GM18873 (cell line): ENCODE data around the gene RITA1.
"Not testable (repeated sequence)": the region's sequence is repeated elsewhere in the genome, so short reads cannot be mapped to it uniquely, and the experiment has no call there.

ENCODE experiments used
- ATAC-seq: cut with Tn5 transposase; IDR thresholded peaks from one replicate; pipeline ENCODE4 v1.9.1; 2021; ENCODE audit warnings: mild to moderate bottlenecking, moderate library complexity, moderate number of reproducible peaks; ENCODE audit not compliant: unreplicated experiment, low FRiP score

RITA1 gene

DNA sequence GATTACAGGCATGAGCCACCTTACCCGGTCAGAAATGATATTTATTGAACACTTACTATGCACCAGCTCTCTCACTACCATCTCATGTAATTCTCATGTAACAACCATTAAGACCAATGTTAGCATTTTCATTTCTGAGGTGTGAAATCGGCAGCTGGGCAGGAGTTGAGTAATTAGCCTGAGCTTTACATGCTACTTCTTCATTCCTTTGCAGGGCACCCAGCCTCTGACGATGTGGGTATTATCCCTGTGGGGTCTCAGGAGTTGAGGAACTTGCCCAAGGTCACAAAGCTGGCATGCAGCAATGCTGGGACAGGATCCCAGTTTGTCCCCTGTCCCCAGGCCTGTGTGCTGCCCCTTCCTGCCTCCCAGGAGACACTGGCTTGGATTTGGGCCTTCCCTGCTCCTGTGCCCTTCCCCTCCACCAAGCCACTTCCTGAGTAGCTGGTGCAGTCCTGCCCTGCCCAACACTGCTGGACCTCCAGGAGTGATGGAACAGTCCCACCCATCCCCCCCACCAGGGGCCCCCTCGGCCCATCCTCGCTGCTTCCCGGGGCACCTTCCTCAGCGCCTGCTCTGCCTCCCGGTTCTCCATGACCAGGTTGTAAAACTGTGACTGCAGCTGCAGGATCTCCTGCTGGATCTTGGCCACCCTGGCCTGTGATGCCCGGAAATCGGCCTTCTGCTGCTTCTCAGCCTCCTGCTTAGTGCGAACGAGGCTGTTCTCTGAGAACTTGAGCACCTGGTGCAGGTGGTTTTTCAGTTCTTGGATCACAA, 14.7 kb downstream of the RITA1 start:
- ATAC-seq: no peak

DNA sequence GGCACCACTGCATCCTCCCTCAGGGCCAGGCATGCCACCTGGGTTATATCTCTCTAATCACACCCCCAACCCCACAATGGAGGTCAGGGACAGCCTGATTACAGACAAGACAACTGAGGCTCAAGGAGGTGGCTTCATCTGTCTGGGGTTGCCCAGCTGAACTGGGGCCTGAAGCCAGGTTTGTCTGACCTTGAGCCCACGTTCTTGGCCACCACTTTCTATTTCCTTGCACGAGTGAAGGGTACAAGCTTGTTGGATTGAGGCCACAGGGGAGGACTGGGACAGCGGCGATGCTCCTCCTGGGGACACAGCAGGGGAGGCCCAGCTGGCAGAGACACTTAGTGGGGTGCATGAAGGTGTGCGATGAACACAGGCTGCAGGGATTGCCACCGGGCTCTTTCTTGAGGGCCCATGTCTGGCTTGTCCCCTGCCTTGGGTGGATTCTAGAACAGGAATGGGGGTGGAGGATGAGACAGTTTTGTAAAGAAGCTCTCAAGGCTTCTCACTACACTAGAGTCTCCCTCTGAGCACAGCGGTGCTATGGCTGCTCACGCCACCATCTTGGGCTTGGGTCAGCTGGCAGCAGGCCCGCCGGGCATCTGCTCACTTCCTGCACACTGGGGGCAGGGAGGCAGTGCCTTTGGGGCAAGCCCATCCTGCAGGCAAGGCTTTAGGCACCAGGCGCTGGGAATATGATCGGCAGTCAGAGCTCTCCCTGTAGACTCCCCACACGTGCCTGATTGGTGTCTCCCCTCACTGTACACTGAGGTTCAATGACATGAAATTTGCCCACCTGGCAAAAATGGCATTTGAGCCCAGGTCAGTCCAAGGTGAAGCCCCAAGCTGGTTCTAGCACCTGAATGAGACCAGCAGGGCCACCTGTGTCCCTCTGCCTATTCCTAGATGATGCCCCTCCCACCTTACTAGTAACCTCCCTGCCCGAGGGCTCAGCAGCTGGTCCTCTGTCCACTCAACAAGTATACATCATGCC, 16.0 kb downstream of the RITA1 start:
- no peak for ATAC-seq

DNA sequence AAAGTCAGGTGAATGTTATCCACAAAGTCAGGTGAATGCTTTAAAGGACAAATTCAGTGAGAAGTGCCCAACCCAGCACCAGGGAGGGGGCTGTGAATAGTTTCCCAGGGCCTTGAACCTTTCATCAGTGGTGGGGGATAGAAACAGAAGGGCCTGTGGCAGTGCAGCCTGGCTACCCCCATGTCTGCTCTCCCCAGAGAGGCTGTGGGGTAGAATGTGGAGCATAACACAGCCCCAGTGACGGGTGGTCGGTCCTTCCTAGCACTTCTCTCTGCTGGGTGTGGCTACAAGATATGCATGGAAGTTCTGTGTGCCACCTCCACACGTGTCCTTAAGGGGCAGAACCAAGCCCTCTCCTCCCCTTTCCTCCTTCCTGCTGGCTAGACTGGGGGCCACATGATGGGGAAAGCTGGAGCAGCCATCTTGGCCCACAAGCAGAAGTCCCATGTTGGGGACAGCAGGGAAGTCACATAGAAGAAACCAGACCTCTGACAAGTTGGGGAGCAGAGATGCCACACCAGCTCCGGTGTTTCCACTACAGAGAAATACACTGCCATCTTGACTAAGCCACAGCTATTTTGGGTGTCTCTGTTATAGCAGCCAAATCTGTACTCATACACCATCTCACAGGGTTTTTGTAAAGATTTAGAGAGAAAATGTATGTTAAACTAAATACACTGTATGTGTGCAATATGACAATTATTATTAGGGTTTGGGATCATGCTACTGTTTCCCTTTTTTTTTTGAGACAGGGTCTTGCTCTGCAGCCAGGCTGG, 17.0 kb downstream of the RITA1 start:
- ATAC-seq: no peak

DNA sequence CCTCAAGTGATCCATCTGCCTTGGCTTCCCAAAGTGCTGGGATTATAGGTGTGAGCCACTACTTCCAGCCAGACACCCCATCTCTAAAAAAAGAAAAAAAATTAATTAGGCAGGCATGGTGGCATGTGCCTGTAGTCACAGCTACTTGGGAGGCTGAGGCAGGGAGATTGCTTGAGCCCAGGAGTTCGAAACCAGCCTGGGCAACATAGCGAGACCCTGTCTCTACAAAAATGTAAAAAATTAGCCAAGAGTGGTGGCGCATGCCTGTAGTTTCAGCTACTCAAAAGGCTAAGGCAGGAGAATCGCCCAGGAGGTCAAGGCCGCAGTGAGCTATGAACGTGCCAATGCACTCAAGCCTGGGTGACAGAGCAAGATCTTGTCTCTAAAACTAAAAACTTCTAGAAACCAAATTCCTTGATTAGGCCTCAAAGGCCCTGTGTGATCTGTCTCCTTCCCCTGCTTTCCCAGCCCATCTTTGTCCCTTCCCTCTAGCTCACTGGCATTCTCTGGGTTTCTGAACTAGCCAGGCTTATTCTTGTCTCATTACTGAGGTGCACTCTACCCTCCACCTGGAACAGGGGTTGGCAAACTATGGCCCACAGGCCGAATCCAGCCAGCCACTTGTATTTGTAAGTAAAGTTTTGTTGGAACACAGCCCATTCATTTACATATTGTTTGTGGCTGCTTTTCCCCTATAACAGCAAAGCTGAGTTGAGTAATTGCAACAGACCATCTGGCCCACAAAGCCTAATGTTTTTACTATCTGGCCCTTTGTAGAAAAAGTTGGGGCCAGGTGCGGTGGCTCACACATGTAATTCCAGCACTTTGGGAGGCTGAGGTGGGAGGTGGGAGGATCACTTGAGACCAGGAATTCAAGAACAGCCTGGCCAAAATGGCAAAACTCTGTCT, 18.6 kb downstream of the RITA1 start:
- no peak for ATAC-seq

DNA sequence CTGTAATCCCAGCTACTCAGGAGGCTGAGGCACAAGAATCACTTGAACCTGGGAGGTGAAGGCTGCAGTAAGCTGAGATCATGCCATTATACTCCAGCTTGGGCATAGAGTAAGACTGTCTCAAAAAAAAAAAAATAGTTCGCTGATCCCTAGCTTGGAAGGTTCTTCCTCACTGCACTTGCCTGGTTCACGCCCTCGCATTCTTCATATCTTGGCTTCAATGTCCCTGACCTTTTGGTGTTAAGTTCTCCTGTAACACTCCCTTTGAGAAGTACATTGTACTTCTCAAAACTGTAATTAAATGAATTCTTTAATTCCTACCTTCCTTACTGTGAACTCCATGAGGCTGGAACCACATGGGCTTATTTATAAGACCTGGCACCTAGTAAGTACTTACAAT, 19.3 kb downstream of the RITA1 start:
- no peak for ATAC-seq

DNA sequence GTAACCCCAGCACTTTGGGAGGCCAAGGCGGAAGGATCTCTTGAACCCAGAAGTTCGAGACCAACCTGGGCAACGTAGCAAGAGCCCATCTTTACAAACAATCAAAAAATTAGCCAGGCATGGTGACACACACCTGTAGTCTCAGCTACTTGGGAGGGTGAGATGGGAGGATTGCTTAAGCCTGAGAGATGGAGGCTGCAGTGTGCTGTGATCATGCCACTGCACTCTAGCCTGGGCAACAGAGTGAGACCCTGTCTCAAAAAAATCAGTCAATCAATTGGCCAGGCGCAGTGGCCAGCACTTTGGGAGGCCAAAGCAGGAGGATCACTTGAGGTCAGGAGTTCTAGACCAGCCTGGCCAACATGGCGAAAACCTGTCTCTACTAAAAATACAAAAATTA, 21.3 kb downstream of the RITA1 start:
- not testable (repeated sequence) for ATAC-seq

DNA sequence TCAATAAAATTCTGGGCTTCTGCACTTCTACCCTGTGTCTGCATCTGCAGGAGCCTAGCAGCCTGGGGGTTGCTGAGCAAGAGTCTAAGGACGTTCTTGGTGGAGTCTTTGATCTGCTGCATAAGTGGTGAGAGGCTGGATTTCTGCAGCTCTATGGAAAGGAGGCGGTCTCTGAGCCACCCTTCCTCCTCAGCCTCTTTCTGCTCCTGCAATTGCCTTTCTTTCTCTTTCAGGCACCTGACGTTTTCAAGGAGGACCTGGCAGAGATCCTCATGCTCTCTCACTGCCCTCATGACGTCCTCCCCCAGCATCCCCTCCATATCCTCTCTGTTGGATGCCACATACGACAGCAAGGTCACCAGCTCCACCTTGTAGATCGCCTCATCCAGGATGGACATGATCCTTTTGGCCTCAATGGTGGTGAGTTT, 22.1 kb downstream of the RITA1 start:
- no peak for ATAC-seq

DNA sequence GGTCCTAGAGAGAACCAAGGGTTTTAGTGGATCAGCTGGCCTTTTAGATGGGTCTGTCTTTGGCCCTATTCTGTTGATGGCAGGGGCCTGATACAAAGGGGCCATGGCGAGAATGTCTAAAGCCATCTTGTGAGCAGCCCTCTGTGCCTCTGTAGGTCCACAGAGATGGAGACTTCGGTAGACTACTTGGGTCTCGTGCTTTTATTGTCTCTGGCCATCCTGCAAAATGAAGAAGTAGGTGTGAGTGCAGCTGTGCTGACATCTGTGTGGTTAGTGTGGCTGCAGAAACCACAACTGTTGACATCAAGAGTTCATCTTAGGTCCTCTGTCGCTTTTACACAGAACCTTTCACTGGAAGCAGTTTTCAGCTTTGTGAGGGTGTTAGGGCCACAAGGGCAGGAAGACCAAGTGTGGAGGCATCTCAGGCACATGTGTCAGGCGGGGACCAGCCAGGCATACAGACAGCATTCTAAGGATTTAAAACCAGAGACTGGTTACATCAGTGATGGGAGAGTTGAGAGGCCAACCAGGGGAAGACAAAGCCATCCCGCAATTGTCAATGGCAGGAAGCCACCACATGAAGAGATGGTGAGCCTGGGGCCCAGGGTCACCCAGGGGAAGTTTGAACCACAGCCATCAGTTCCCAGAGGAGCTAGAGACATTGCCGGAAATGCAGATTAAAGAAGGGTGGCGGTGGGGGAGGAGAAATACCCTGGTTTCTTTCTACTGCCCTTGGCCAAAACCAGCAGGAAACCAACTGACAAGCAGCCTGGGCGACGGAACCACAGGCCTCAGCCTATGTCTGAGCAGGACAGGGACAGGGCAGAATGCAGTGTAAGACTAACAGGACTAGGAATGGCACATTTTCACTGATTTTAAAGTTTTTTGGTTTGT, 22.8 kb downstream of the RITA1 start:
- ATAC-seq: peak; percentile 76

DNA sequence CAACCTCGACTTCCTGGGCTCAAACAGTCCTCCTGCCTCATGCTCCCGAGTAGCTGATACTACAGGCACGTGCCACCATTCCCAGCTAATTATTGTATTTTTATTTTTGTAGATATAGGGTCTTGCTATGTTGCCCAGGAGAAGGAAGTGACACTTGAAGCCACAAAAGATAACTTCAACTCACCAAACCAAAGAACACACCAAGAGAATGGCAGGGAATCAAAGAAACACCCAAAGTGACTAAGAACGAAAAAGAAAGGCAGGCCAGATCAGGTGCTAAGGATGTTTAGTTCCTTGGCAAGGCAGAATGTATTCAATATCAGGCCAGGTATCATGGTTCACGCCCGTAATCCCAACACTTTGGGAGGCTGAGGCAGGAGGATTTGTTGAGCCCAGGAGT, 25.6 kb downstream of the RITA1 start:
- ATAC-seq: no peak

DNA sequence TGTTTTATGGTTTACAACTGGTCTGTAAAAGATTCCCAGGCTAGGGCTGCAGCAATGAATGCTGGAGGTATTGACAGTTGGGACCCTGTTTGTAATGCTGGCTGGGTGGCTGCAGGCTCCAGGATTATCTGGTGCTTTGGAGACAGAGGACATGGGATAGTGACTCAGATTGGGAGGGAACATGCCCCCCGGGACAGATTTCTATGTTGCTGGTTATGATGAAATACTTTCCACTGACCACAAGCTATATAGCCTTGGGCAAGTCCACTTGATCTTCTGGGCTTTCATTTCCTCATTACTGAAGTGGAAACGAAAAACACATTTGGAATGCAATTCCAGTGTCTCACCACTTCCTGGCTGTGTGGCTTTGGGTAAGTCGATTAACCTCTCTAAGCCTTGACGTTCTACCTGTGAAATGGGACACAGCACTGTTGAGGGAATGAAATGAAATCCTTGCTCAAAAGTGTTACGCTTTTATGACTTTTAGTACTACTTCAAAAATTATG, 29.4 kb downstream of the RITA1 start:
- no peak for ATAC-seq

DNA sequence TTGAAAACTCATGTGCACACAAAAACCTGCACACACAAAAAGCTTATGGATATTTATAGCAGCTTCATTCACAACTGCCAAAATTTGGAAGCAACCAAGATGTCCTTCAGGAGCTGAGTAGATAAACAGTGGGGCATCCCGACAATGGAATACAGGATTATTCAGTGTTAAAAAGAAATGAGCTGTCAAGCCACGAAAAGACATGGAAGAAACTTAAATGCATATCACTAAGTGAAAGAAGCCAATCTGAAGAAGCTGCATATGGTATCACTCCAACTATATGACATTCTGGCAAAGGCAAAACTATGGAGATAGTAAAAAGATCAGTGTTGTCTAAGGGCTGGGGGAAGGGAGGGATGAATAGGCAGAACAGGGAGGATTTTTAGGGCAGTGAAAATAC, 30.5 kb downstream of the RITA1 start:
- ATAC-seq: no peak

DNA sequence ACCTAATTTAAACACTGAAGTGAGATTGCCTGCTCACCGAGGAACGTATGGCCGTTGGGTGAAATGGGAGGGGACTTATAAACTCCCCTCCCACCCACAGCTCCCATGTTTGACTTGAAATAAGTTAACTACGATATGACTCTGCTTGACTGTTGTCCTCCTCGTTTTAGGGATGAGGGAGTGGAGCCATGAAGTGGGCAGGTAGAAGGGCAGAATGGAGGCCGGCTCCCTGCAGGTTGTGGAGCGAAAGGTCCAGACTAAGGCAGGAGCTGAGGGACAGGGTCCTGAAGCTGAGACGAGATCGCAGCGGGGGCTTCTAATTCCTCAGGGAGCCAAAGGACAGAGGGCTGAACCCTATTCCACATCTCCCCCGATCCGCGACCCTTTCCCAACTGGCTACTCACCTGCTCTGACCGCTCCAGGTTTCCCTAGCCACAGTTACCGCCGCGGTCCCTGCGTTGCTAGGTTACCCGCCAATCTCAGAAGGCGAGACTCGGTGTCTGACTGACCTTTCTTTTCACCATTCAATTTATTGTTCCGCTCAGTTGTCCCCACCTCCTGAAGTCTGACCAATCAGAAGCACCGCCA, 35.2 kb downstream of the RITA1 start:
- peak; percentile 0 for ATAC-seq

DNA sequence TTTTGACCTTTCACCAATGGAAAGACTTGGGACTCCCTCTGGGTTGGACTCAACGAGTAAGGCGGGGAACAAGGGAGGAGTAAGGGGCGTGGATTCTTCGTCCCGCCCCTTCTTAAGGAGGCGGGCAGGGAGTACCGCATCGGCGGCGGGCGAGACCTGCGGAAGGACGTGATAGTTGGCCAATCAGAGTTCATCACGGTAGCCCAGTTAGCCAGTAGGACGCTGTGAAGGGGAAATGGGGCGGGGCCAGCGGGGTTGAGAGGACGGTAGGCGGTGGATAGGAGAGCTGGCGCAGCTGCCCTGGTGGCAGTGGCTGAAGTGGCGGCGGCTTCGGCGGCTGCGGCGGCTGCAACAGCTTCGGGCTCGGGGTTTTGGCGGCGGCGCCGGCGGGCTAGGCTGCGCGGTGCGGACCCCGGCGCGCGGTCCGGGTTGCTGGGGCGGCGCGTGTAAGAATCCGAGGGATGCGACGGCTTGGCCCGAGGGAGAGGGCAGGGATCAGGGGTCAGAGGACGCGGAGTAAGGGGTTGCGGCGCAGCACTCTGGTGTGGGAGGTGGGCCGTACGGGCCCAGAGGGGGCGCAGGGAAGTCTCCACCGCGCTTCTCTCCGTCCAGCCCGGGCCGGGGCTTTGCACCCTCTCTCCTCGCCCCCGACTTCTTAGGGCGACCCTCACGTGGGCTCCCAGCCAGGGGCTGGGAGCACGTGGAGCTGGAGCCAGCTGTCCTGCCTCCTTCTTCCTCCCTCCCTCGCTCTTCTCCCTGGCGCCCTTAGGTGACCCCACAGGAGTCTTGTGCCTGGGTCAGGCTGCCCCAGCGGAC, 35.9 kb downstream of the RITA1 start, which contains the start of gene TPCN1:
Gene TPCN1, plus strand, starts transcription at position 284 of the 816 bp plus-strand sequence. CDS start 5,389 bp downstream, outside the sequence.
- peak; percentile 91 for ATAC-seq

DNA sequence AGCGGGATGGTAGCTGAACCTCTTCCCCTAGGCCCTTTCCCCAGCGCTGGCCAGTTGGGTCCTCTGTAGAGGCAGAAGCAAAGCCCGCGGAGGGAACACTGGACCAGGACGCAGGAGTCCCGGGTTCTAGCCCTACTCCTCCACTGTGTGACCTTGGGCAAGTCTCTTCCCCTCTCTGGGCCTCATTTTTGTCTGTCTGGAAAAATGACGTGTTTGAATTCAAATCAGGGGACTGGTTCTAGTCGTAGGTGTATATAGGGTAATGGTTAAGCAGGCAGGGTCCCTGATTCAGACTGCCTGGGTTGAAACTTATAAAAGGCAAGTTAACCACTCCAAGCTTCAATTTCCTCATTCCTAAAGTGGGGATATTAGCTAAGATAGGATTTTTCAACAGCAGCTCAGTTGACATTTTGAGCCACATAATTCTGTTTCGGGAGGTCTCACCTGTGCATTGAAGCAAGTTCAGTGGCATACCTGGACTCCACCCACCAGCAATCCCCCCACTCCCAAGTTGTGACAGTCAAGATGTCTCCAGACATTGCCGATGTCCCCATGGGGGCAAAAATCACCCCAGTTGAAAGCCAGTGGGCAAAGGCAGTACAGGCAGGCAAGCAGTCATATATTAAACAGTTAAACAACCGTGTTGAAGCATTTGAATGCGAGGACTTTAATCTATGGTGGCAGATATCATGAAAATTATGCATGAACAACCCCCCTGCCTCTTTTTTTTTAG, 36.6 kb downstream of the RITA1 start:
- ATAC-seq: no peak

DNA sequence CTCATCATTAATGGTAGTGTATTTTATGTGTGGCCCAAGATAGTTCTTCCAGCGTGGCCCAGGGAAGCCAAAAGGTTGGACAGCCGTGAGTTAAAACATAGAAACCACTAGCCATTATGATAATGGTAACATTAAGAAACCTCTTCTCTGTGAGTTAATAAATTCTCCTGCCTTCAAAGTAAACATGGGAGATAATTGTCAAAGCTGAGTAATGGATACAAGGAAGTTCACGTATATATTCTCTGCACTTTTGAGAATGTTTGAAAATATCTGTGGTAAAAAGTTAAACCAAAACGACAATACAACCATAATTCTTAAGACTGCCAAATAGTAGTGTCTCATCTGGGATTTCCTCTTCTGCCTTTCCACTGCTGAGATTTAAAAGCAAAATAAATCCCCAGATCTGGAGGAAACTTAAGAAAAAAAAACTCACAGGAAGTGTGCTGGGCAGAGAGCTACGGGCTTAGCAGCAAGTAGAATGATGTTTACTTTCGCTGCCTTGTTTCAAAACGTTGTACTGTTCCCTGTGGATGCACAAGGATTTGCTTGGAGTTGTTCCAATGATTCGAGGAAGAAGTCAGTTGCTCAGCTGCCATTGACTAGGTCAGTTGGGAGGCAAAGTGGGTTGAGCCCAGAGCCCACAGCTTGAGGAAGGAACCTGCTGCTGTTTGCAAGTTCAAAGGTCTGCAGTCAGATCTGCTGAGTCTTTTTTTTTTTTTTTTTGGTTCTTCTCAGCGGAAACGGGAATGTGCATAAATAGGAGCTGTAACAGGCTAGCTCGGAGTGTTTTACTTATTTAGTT, 37.4 kb downstream of the RITA1 start:
- no peak for ATAC-seq

DNA sequence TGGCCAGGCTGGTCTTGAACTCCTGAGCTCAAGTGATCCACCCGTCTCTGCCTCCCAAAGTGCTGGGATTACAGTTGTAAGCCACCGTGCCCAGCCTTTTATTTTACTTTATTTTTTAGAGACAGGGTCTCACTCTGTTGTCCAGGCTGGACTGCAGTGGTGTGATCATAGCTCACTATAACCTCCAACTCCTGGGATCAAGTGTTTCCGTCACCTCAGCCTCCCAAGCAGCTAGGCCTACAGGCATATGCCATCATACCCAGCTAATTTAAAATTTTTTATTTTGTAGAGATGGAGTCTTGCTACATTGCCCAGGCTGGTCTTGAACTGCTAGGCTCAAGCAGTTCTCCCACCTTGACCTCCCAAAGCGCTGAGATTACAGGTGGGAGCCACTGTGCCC, 39.4 kb downstream of the RITA1 start:
- no peak for ATAC-seq
